Transverse colon (tissue), 3 donors: ENCODE measurements around the gene BLOC1S3.

ENCODE experiments used
- EP300 ChIP-seq: sonication (generic); formaldehyde crosslinking; IDR thresholded peaks from one replicate; pipeline ENCODE4 v1.6.1; 2017; ENCODE audit warnings: antibody characterized with exemption, low read depth
- POLR2A ChIP-seq: fragments of 450-650 bp; IDR thresholded peaks from one replicate; pipeline ENCODE4 v1.6.1; 2016; ENCODE audit warnings: antibody characterized with exemption, mild to moderate bottlenecking, moderate library complexity
- TF ChIP-seq, protein P1 (sequence below), 5 experiments: fragments of 200-600 bp in 3 of 5; fragments of 450-650 bp in 2 of 5; sonication (generic) in 3 of 5; IDR thresholded peaks; 1 replicate in 2 of 5; 2 replicates in 3 of 5; pipeline ENCODE4 v1.5.1; 2016 to 2017; ENCODE audit warnings: antibody characterized with exemption in 5 of 5, inconsistent platforms in 3 of 5, mild to moderate bottlenecking in 2 of 5, moderate library complexity in 1 of 5

- TF ChIP-seq, protein P1, sequence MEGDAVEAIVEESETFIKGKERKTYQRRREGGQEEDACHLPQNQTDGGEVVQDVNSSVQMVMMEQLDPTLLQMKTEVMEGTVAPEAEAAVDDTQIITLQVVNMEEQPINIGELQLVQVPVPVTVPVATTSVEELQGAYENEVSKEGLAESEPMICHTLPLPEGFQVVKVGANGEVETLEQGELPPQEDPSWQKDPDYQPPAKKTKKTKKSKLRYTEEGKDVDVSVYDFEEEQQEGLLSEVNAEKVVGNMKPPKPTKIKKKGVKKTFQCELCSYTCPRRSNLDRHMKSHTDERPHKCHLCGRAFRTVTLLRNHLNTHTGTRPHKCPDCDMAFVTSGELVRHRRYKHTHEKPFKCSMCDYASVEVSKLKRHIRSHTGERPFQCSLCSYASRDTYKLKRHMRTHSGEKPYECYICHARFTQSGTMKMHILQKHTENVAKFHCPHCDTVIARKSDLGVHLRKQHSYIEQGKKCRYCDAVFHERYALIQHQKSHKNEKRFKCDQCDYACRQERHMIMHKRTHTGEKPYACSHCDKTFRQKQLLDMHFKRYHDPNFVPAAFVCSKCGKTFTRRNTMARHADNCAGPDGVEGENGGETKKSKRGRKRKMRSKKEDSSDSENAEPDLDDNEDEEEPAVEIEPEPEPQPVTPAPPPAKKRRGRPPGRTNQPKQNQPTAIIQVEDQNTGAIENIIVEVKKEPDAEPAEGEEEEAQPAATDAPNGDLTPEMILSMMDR (IDR thresholded peaks at IDR 0.05) = no peak
- TF ChIP-seq POLR2A (no peak), EP300 (no peak)
Measured at GRCh38 chr19:45142016-45142725, 36.4 kb upstream of the BLOC1S3 start.
